ENCODE results near the gene AUH.
A peak's percentile ranks its signal among the peaks of the same experiment; 100 is the strongest.

AUH gene

GRCh38 chr9:91403665-91404543 lies 42.2 kb upstream of the AUH start:
- no peak for DNase-seq (ENCODE audit: low read depth)
- no peak overlapping the region for H3K4me3 ChIP-seq (replicated peaks; ENCODE audit: low read depth, low read length)
- TF ChIP-seq CTCF (IDR thresholded peaks at IDR 0.05; ENCODE audit: low read length, missing control alignments), result no peak

GRCh38 chr9:91398926-91399325 lies 37.2 kb upstream of the AUH start:
- DNase-seq (ENCODE audit: low read depth), result no peak
- H3K4me3 ChIP-seq (replicated peaks; ENCODE audit: low read depth, low read length), result no peak overlapping the region
- no peak for TF ChIP-seq CTCF (IDR thresholded peaks at IDR 0.05; ENCODE audit: low read length, missing control alignments)

- TF ChIP-seq CTCF (IDR thresholded peaks at IDR 0.05; ENCODE audit: low read length, missing control alignments), result no peak
- no peak overlapping the region for H3K4me3 ChIP-seq (replicated peaks; ENCODE audit: low read depth, low read length)
- peak; percentile 86 for DNase-seq (ENCODE audit: low read depth)
These were observed 34.1 kb upstream of the AUH start for GRCh38 chr9:91395553-91396471.

DNA sequence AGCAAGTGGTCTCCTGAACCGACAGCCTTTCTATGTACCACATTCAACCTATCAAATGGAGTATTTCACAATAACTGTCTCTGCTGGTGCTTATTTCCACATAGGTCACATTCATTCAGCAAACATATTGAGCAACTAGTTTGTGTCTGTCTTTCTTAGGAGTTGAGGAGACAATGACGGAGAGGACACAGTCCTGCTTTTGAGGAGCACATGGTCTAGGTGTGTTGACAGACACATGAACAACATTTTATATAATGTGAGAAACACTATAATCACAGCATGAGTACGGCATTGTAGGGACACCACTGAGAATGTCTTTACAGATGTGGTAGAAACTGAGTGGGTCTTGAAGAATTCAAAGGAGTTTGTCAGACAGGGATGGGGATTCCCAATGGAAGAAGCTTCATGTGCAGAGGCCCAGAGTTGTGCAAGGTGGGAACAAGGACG lies 33.4 kb upstream of the AUH start:
- peak; percentile 87 for DNase-seq (ENCODE audit: low read depth)
- no peak overlapping the region for H3K4me3 ChIP-seq (replicated peaks; ENCODE audit: low read depth, low read length)
- TF ChIP-seq CTCF (IDR thresholded peaks at IDR 0.05; ENCODE audit: low read length, missing control alignments), result no peak

DNA sequence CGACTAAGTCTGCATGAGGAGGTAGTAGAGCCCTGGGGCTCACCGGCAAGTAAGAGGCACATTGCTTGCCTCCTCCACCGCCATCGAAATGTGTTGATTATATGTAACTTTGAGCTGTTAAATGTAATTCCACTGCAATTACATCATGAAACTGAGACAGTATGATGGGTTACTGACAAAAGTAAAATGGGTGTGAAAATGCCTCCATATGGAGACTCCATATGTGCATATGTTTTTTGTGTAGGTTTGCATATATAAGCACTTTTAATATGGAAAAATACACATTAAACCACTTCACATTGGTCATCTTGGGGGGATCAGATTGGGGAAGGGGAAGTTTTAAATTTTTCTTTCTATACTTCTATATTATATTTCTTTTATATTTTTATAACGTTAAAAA lies 32.1 kb upstream of the AUH start:
- no peak for TF ChIP-seq CTCF (IDR thresholded peaks at IDR 0.05; ENCODE audit: low read length, missing control alignments)
- H3K4me3 ChIP-seq (replicated peaks; ENCODE audit: low read depth, low read length), result no peak overlapping the region

DNA sequence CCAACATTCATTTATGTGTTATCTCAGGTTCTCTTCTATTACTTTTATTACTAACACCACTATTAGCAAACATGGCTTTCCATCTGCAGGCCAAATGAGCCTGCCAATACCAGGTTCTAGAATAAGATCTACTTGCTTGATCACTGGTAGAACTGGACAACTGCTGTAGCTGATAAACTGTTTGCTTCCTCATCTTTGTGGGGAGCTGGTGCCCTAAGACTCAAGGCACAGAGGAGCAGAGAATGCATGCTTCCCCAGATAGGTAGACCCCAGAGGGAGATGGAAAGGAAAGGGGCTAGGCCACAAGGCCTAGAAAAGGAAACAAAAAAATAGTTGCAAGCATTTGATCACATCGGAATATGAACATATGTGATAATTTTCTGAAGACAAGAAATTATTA lies 30.7 kb upstream of the AUH start:
- no peak for DNase-seq (ENCODE audit: low read depth)

More for the DNA sequence above, 32.1 kb upstream of the AUH start:
- no peak for DNase-seq (ENCODE audit: low read depth)

More for the DNA sequence above, 30.7 kb upstream of the AUH start:
- no peak overlapping the region for H3K4me3 ChIP-seq (replicated peaks; ENCODE audit: low read depth, low read length)
- no peak for TF ChIP-seq CTCF (IDR thresholded peaks at IDR 0.05; ENCODE audit: low read length, missing control alignments)
